GM06990 (cell line): ENCODE measurements around the gene AMELY.
"Not testable (repeated sequence)": the region's sequence is repeated elsewhere in the genome, so short reads cannot be mapped to it uniquely, and the experiment has no call there.

Experiments
- DNase-seq: peaks from one replicate; pipeline ENCODE4 v3.0.0-alpha.2; 2011; ENCODE audit not compliant: insufficient read length; ENCODE audit errors: extremely low read depth
- H3K27me3 ChIP-seq: replicated peaks from 2 replicates; pipeline ENCODE4 v1.6.0; 2011; ENCODE audit warnings: low read length; ENCODE audit not compliant: control insufficient read depth, insufficient read depth
- H3K36me3 ChIP-seq: 2 replicates; pipeline ENCODE4 v1.5.1; 2011; ENCODE audit warnings: low read length; ENCODE audit not compliant: control insufficient read depth, insufficient read depth
- H3K4me3 ChIP-seq: replicated peaks from 2 replicates; pipeline ENCODE4 v1.5.1; 2011; ENCODE audit warnings: low read depth, mild to moderate bottlenecking, control low read depth, low read length
- CTCF ChIP-seq: IDR thresholded peaks from 2 replicates; pipeline ENCODE4 v1.5.1; 2011; ENCODE audit warnings: low read length, control low read depth, mild to moderate bottlenecking, inconsistent platforms; ENCODE audit not compliant: insufficient read depth, poor library complexity, severe bottlenecking

The AMELY gene

GRCh38 chrY:6910372-6911252 is 940 bp downstream of the AMELY start, which contains the start of gene TBL1Y:
Gene TBL1Y, plus strand, starts transcription at chrY:6910697. Its CDS starts 114,388 bp downstream, at chrY:7025085.
- Histone ChIP-seq H3K36me3 (no peaks in the 10 kb centered on the region), H3K4me3 (no peak within 1 kb of the TSS), H3K27me3 (no peaks in the 10 kb centered on the region)
- no peak for DNase-seq
- no peak for TF ChIP-seq CTCF

GRCh38 chrY:6909856-6910255 is 1.7 kb downstream of the AMELY start:
- DNase-seq: no peak
- Histone ChIP-seq H3K27me3 (no peaks in the 10 kb centered on the region), H3K36me3 (no peaks in the 10 kb centered on the region), H3K4me3 (no peak overlapping the region)
- TF ChIP-seq CTCF: no peak

GRCh38 chrY:6909118-6909521 is 2.4 kb downstream of the AMELY start:
- TF ChIP-seq CTCF: no peak
- Histone ChIP-seq H3K27me3 (no peaks in the 10 kb centered on the region), H3K4me3 (no peak overlapping the region), H3K36me3 (no peaks in the 10 kb centered on the region)
- no peak for DNase-seq

- H3K4me3 ChIP-seq, H3K36me3 ChIP-seq, H3K27me3 ChIP-seq, DNase-seq: not testable (repeated sequence)
Observed at GRCh38 chrY:6908021-6908420, 3.5 kb downstream of the AMELY start.

GRCh38 chrY:6907591-6907990 is 4.0 kb downstream of the AMELY start:
- no peaks in the 10 kb centered on the region for H3K27me3 ChIP-seq
- TF ChIP-seq CTCF: no peak
- no peaks in the 10 kb centered on the region for H3K36me3 ChIP-seq
- no peak overlapping the region for H3K4me3 ChIP-seq
- DNase-seq: no peak

GRCh38 chrY:6902116-6902515 is 9.4 kb downstream of the AMELY start:
- not testable (repeated sequence) for H3K4me3 ChIP-seq, DNase-seq, H3K27me3 ChIP-seq, H3K36me3 ChIP-seq

GRCh38 chrY:6895236-6895635 is 16.3 kb downstream of the AMELY start:
- Histone ChIP-seq H3K27me3 (no peaks in the 10 kb centered on the region), H3K4me3 (no peak overlapping the region), H3K36me3 (no peaks in the 10 kb centered on the region)
- no peak for TF ChIP-seq CTCF
- no peak for DNase-seq
